ENCODE results near the gene SKAP2. TPM values are rescaled to one million over a fixed set of nuclear protein-coding genes. Genes with fewer than 3 reads are reported as not detected.

Gene SKAP2
- polyA plus RNA-seq, 1 donor from 2014 or later = 3.6 TPM

DNA sequence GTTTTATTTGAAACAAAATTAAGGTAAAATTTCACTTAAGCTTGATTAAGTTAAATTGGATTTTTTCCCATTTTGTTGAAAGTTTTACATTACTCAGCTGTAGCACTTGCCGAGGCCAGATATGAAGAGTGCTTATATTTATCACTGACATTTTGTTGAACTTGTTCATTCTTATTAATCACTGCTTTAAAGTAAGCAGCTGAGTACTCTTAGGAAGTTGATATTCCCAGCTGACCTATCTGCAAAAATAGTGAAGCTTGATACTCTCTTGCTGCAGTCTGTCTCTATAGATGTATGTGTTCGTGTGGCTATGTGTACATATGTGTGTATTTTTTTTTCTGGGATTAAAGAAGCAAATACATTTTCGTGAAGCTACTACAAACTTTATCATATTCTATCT lies 150.0 kb downstream of the SKAP2 start:
- no peaks in the 10 kb centered on the region for H3K79me2 ChIP-seq (replicated peaks; ENCODE audit: insufficient read depth, low read length)
- H3K27ac ChIP-seq (ENCODE audit: low read length) = no peak overlapping the region
- no peak overlapping the region for H3K4me3 ChIP-seq (ENCODE audit: low read length)
- H3F3A ChIP-seq (ENCODE audit: insufficient read depth, low read length, poor library complexity, severe bottlenecking) = no peaks in the 10 kb centered on the region
- no peaks in the 10 kb centered on the region for H4K20me1 ChIP-seq (ENCODE audit: insufficient read depth)
- H3K27me3 ChIP-seq (ENCODE audit: insufficient read depth, low read depth, low read length) = no peaks in the 10 kb centered on the region
- no peak overlapping the region for H3K4me2 ChIP-seq (ENCODE audit: low read length)
- H3K9me3 ChIP-seq (ENCODE audit: low read length) = no peaks in the 10 kb centered on the region
- TF ChIP-seq POLR2AphosphoS5 (IDR thresholded peaks at IDR 0.05) (no peak), SMC3 (conservative IDR thresholded peaks at IDR 0.05; ENCODE audit: poor library complexity) (no peak), REST (IDR thresholded peaks at IDR 0.05; ENCODE audit: borderline replicate concordance) (no peak), TAF1 (IDR thresholded peaks at IDR 0.05; ENCODE audit: low read depth) (no peak), EZH2 (IDR thresholded peaks at IDR 0.05; ENCODE audit: borderline replicate concordance, insufficient read depth, low read length, poor library complexity, severe bottlenecking) (no peak), MXI1 (conservative IDR thresholded peaks at IDR 0.05; ENCODE audit: poor library complexity, severe bottlenecking) (no peak), EP300 (conservative IDR thresholded peaks at IDR 0.05; ENCODE audit: poor library complexity, severe bottlenecking) (no peak), RAD21 (conservative IDR thresholded peaks at IDR 0.05) (no peak), CTCF (IDR thresholded peaks at IDR 0.05; ENCODE audit: poor library complexity, severe bottlenecking) (no peak)
- no peak overlapping the region for H3K9ac ChIP-seq (ENCODE audit: low read length)
- H3K36me3 ChIP-seq (ENCODE audit: insufficient read depth, low read length) = no peaks in the 10 kb centered on the region
- no peaks in the 10 kb centered on the region for H3K9me2 ChIP-seq (ENCODE audit: insufficient read depth, low read length)
- H2AFZ ChIP-seq (ENCODE audit: low read depth, low read length) = no peak overlapping the region

DNA sequence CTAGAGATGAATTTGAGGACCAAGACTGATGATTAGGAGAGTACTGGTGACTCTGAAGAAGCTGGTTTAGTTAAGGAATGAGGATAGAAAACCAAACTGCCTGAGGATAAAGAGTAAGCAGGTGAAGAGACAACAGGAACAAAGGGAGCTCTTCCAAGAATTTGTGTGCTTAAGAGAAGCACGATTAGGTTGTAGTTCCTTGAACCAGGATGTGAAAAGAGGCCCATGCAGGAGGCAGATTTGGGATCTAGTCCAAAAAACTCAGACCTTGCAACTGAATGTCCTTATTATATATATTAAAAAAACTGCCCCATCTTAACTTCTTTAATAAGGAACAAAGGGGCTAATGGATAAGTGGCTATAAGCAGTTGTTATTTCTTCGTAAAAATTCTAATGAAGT lies 150.4 kb downstream of the SKAP2 start:
- TF ChIP-seq SMC3 (conservative IDR thresholded peaks at IDR 0.05; ENCODE audit: poor library complexity) = no peak
- no peak for TF ChIP-seq EP300 (conservative IDR thresholded peaks at IDR 0.05; ENCODE audit: poor library complexity, severe bottlenecking)
- no peak for TF ChIP-seq EZH2 (IDR thresholded peaks at IDR 0.05; ENCODE audit: borderline replicate concordance, insufficient read depth, low read length, poor library complexity, severe bottlenecking)
- TF ChIP-seq MXI1 (conservative IDR thresholded peaks at IDR 0.05; ENCODE audit: poor library complexity, severe bottlenecking) = no peak
- TF ChIP-seq CTCF (IDR thresholded peaks at IDR 0.05; ENCODE audit: poor library complexity, severe bottlenecking) = no peak
- no peak for TF ChIP-seq REST (IDR thresholded peaks at IDR 0.05; ENCODE audit: borderline replicate concordance)
- no peak for TF ChIP-seq POLR2AphosphoS5 (IDR thresholded peaks at IDR 0.05)
- no peak for TF ChIP-seq TAF1 (IDR thresholded peaks at IDR 0.05; ENCODE audit: low read depth)
- no peak for TF ChIP-seq RAD21 (conservative IDR thresholded peaks at IDR 0.05)

More for the DNA sequence above, 150.4 kb downstream of the SKAP2 start:
- Histone ChIP-seq H3K4me3 (ENCODE audit: low read length) (no peak overlapping the region), H3K4me2 (ENCODE audit: low read length) (no peak overlapping the region), H3F3A (ENCODE audit: insufficient read depth, low read length, poor library complexity, severe bottlenecking) (no peaks in the 10 kb centered on the region), H4K20me1 (ENCODE audit: insufficient read depth) (no peaks in the 10 kb centered on the region), H2AFZ (ENCODE audit: low read depth, low read length) (no peak overlapping the region), H3K79me2 (replicated peaks; ENCODE audit: insufficient read depth, low read length) (no peaks in the 10 kb centered on the region), H3K9ac (ENCODE audit: low read length) (no peak overlapping the region), H3K27me3 (ENCODE audit: insufficient read depth, low read depth, low read length) (no peaks in the 10 kb centered on the region), H3K27ac (ENCODE audit: low read length) (no peak overlapping the region), H3K9me2 (ENCODE audit: insufficient read depth, low read length) (no peaks in the 10 kb centered on the region), H3K36me3 (ENCODE audit: insufficient read depth, low read length) (no peaks in the 10 kb centered on the region), H3K9me3 (ENCODE audit: low read length) (no peaks in the 10 kb centered on the region)
